ENCODE data around the gene TSPAN15. TPM values are rescaled to one million over a fixed set of nuclear protein-coding genes. Genes with fewer than 3 reads are reported as not detected.

Gene TSPAN15
- total RNA-seq, 1 donor from 2014 or later = 46.1 TPM

- H3K27me3 ChIP-seq (ENCODE audit: low read depth) = no peaks in the 10 kb centered on the region
- TF ChIP-seq CTCF (IDR thresholded peaks at IDR 0.05) = no peak
- peaks cover 64% of the 10 kb centered on the region for H3K4me1 ChIP-seq
- H3K9me3 ChIP-seq = no peaks in the 10 kb centered on the region
- intact Hi-C loops (cut with DNase I) = no loop called here
- ATAC-seq (no peak), DNase-seq (no peak)
- no peaks in the 10 kb centered on the region for H3K36me3 ChIP-seq
- H3K27ac ChIP-seq = peak overlapping the region; percentile 31
- no peak overlapping the region for H3K4me3 ChIP-seq
These were observed 3.9 kb downstream of the TSPAN15 start for GRCh38 chr10:69455006-69455763.

- Histone ChIP-seq H3K36me3 (no peaks in the 10 kb centered on the region), H3K9me3 (no peaks in the 10 kb centered on the region), H3K4me3 (no peak overlapping the region), H3K27me3 (ENCODE audit: low read depth) (no peaks in the 10 kb centered on the region), H3K27ac (peak overlapping the region; percentile 57), H3K4me1 (peaks cover 62% of the 10 kb centered on the region)
- ATAC-seq = no peak
- no peak for TF ChIP-seq CTCF (IDR thresholded peaks at IDR 0.05)
- intact Hi-C loops (cut with DNase I) = no loop called here
- DNase-seq = no peak
These were observed 5.8 kb downstream of the TSPAN15 start for GRCh38 chr10:69456880-69457693.

GRCh38 chr10:69457771-69458237, 6.5 kb downstream of the TSPAN15 start:
- Histone ChIP-seq H3K4me1 (peaks cover 57% of the 10 kb centered on the region), H3K4me3 (no peak overlapping the region), H3K27ac (peak overlapping the region; percentile 57), H3K36me3 (no peaks in the 10 kb centered on the region), H3K9me3 (no peaks in the 10 kb centered on the region), H3K27me3 (ENCODE audit: low read depth) (no peaks in the 10 kb centered on the region)
- ATAC-seq = peak; percentile 45 to 66
- no peak for DNase-seq
- intact Hi-C loops (cut with DNase I) = no loop called here
- no peak for TF ChIP-seq CTCF (IDR thresholded peaks at IDR 0.05)

- peak overlapping the region; percentile 57 for H3K27ac ChIP-seq
- no peaks in the 10 kb centered on the region for H3K9me3 ChIP-seq
- H3K27me3 ChIP-seq (ENCODE audit: low read depth) = no peaks in the 10 kb centered on the region
- intact Hi-C loops (cut with DNase I) = no loop called here
- peak; percentile 75 to 82 for ATAC-seq
- DNase-seq = peak; percentile 68
- peaks cover 56% of the 10 kb centered on the region for H3K4me1 ChIP-seq
- no peak overlapping the region for H3K4me3 ChIP-seq
- H3K36me3 ChIP-seq = no peaks in the 10 kb centered on the region
- no peak for TF ChIP-seq CTCF (IDR thresholded peaks at IDR 0.05)
These were observed 7.3 kb downstream of the TSPAN15 start for GRCh38 chr10:69458430-69459100.

- Histone ChIP-seq H3K27me3 (ENCODE audit: low read depth) (no peaks in the 10 kb centered on the region), H3K36me3 (no peaks in the 10 kb centered on the region), H3K9me3 (no peaks in the 10 kb centered on the region), H3K4me3 (no peak overlapping the region), H3K4me1 (peaks cover 56% of the 10 kb centered on the region), H3K27ac (peak overlapping the region; percentile 57)
- no peak for TF ChIP-seq CTCF (IDR thresholded peaks at IDR 0.05)
- ATAC-seq (no peak), DNase-seq (no peak)
- intact Hi-C loops (cut with DNase I) = no loop called here
These were observed 8.0 kb downstream of the TSPAN15 start for GRCh38 chr10:69459101-69459790.

All from lower lobe of right lung (tissue), 2 donors.